HepG2 (cell line): ENCODE measurements around the gene CERS6. TPM values are rescaled to one million over a fixed set of nuclear protein-coding genes. Genes with fewer than 3 reads are reported as not detected.

Experiments used
- ATF3 ChIP-seq: sonication (generic); formaldehyde crosslinking; IDR thresholded peaks from 2 replicates; pipeline ENCODE4 v1.4.0; 2020; ENCODE audit warnings: missing genetic modification reagents
- ESRRA ChIP-seq: sonication (generic); formaldehyde crosslinking; IDR thresholded peaks from 2 replicates; pipeline ENCODE4 v1.5.1; 2020; ENCODE audit warnings: mild to moderate bottlenecking, low read depth, missing genetic modification reagents
- GLMP ChIP-seq: sonication (generic); formaldehyde crosslinking; IDR thresholded peaks from 2 replicates; pipeline ENCODE4 v1.9.0; 2021; ENCODE audit warnings: missing genetic modification reagents, mild to moderate bottlenecking, borderline replicate concordance
- GRHL1 ChIP-seq: sonication (generic); formaldehyde crosslinking; conservative IDR thresholded peaks from 2 replicates; pipeline ENCODE4 v1.8.0; 2022; ENCODE audit warnings: missing genetic modification reagents
- LRRFIP1 ChIP-seq: sonication (generic); formaldehyde crosslinking; conservative IDR thresholded peaks from 2 replicates; pipeline ENCODE4 v1.4.0; 2020; ENCODE audit warnings: missing genetic modification reagents
- MZF1 ChIP-seq: sonication (generic); formaldehyde crosslinking; IDR thresholded peaks from 2 replicates; pipeline ENCODE4 v1.8.1; 2023; ENCODE audit warnings: mild to moderate bottlenecking, missing genetic modification reagents, borderline replicate concordance
- PAXIP1 ChIP-seq: sonication (generic); formaldehyde crosslinking; conservative IDR thresholded peaks from 2 replicates; pipeline ENCODE4 v1.4.0; 2020; ENCODE audit warnings: mild to moderate bottlenecking, missing genetic modification reagents, moderate library complexity
- TP53 ChIP-seq: sonication (generic); formaldehyde crosslinking; conservative IDR thresholded peaks from 2 replicates; pipeline ENCODE4 v1.4.0; 2020; ENCODE audit warnings: missing genetic modification reagents
- YEATS4 ChIP-seq: sonication (generic); formaldehyde crosslinking; IDR thresholded peaks from 2 replicates; pipeline ENCODE4 v1.4.0; 2020; ENCODE audit warnings: missing genetic modification reagents, borderline replicate concordance
- ZFP36 ChIP-seq: fragments of 150-350 bp; IDR thresholded peaks from 2 replicates; pipeline ENCODE4 v1.6.1; 2018; ENCODE audit warnings: borderline replicate concordance, low read length, low read depth; ENCODE audit not compliant: partially characterized antibody
- ZNF230 ChIP-seq: sonication (generic); formaldehyde crosslinking; IDR thresholded peaks from 2 replicates; pipeline ENCODE4 v1.4.0; 2020; ENCODE audit warnings: mild to moderate bottlenecking, missing genetic modification reagents
- ZNF274 ChIP-seq: sonication (generic); formaldehyde crosslinking; IDR thresholded peaks from 2 replicates; pipeline ENCODE4 v1.5.1; 2020; ENCODE audit warnings: mild to moderate bottlenecking, missing genetic modification reagents
- ZNF33A ChIP-seq: sonication (generic); formaldehyde crosslinking; IDR thresholded peaks from 2 replicates; pipeline ENCODE4 v1.5.1; 2020; ENCODE audit warnings: missing genetic modification reagents, mild to moderate bottlenecking, moderate library complexity, borderline replicate concordance
- ZNF468 ChIP-seq: sonication (generic); formaldehyde crosslinking; IDR thresholded peaks from 2 replicates; pipeline ENCODE4 v1.8.0; 2022; ENCODE audit warnings: mild to moderate bottlenecking, moderate library complexity, missing genetic modification reagents
- ZNF556 ChIP-seq: sonication (generic); formaldehyde crosslinking; IDR thresholded peaks from 2 replicates; pipeline ENCODE4 v1.4.0; 2020; ENCODE audit warnings: mild to moderate bottlenecking, missing genetic modification reagents, borderline replicate concordance
- ZNF563 ChIP-seq: sonication (generic); formaldehyde crosslinking; IDR thresholded peaks from 2 replicates; pipeline ENCODE4 v1.8.0; 2022; ENCODE audit warnings: mild to moderate bottlenecking, moderate library complexity, missing genetic modification reagents
- ZNF724P ChIP-seq: sonication (generic); formaldehyde crosslinking; IDR thresholded peaks from 2 replicates; pipeline ENCODE4 v1.8.0; 2022; ENCODE audit warnings: missing genetic modification reagents, borderline replicate concordance
- polyA plus RNA-seq, 8 experiments: library from polyadenylated mRNA; depleted of rRNA in 3 of 8; stranded (reverse) in 7 of 8; unstranded in 1 of 8; fragments of >200 nt; fragmentation: Illumina TruSeq in 4 of 8; extraction: Trizol in 4 of 8; gene quantifications; 2 replicates each; pipeline versions ENCODE4 v1.2.1 to v1.2.3, GENCODE V29; 2011 to 2016; ENCODE audit warnings: low read depth in 4 of 8, missing spikeins in 1 of 8, mixed read lengths in 1 of 8; ENCODE audit not compliant: insufficient read depth in 1 of 8
- total RNA-seq, 5 experiments: library from RNA; depleted of rRNA; stranded (reverse); fragments of >200 nt; fragmentation: Illumina TruSeq; extraction: Trizol; gene quantifications; 2 replicates each; pipeline ENCODE4 v1.2.3, GENCODE V29; 2016; ENCODE audit warnings: low read depth in 1 of 5

The CERS6 gene
- total and polyA plus RNA-seq, 2 of the 13 experiments (the other 11 are each of a cell fraction or from before 2014, with no cell fraction given), result 10.1 to 20.3 TPM

- TF ChIP-seq LRRFIP1 (CRISPR knock-in tag) (no peak), ZNF274 (CRISPR knock-in tag) (no peak), TP53 (CRISPR knock-in tag) (no peak), ZNF468 (no peak), ZNF563 (no peak), PAXIP1 (0 out of 2 replicates have a peak, but pooled peaks have one; percentile 51), ATF3 (CRISPR knock-in tag) (no peak), ZNF724P (no peak), ZNF33A (CRISPR knock-in tag) (no peak), MZF1 (CRISPR knock-in tag) (no peak), ZFP36 (no peak), GRHL1 (no peak), YEATS4 (CRISPR knock-in tag) (no peak), ESRRA (no peak), ZNF556 (CRISPR knock-in tag) (no peak), ZNF230 (CRISPR knock-in tag) (no peak), GLMP (CRISPR knock-in tag) (no peak)
Measured at GRCh38 chr2:168780669-168781071, 324.6 kb downstream of the CERS6 start (continued).
